Caco-2 (cell line): ENCODE results near the gene MYOF. TPM values are rescaled to one million over a fixed set of nuclear protein-coding genes. Genes with fewer than 3 reads are reported as not detected.
A peak's percentile ranks its signal among the peaks of the same experiment; 100 is the strongest.

Experiments used
- BruUV-seq: library from RNA; stranded (reverse); fragments of 400-500 nt; replicated peaks from 2 replicates; lab custom pipeline; 2021; lab: Mats Ljungman, UMichigan
- CTCF ChIA-PET: fragments of 300-600 bp; sonication (Branson Sonifier 250); formaldehyde crosslinking; loops from one replicate; lab custom pipeline; 2022; ENCODE audit warnings: antibody characterized with exemption; lab: Charles Lee
- POLR2A ChIA-PET: fragments of 300-600 bp; sonication (Branson Sonifier 250); formaldehyde crosslinking; loops from one replicate; lab custom pipeline; 2022; ENCODE audit warnings: antibody characterized with exemption; lab: Charles Lee
- DNase-seq, 2 experiments: peaks; one replicate each; pipeline versions ENCODE4 v3.0.0 to v3.0.0-alpha.2; 2020 to 2022
- H3K27me3 ChIP-seq: replicated peaks from 2 replicates; pipeline ENCODE4 v1.6.0; 2011; ENCODE audit warnings: low read length; ENCODE audit not compliant: control insufficient read depth, insufficient read depth
- H3K36me3 ChIP-seq: 2 replicates; pipeline ENCODE4 v1.5.1; 2011; ENCODE audit warnings: low read length; ENCODE audit not compliant: control insufficient read depth, insufficient read depth
- H3K4me1 ChIP-seq: fragments of 250-450 bp; sonication (Bioruptor Pico); 2 replicates; pipeline ENCODE4 v1.5.1; 2020; ENCODE audit warnings: mild to moderate bottlenecking
- H3K4me3 ChIP-seq: 2 replicates; pipeline ENCODE4 v1.5.1; 2011; ENCODE audit warnings: low read depth, mild to moderate bottlenecking, control low read depth, low read length
- H3K9me3 ChIP-seq: fragments of 250-450 bp; sonication (Bioruptor Pico); 2 replicates; pipeline ENCODE4 v1.5.1; 2020; ENCODE audit warnings: mild to moderate bottlenecking, moderate library complexity
- H3K27ac Mint-ChIP-seq: one replicate; pipeline ENCODE4 v1.8.0; 2022; ENCODE audit warnings: mixed read lengths; ENCODE audit not compliant: unreplicated experiment
- H3K27me3 Mint-ChIP-seq: one replicate; pipeline ENCODE4 v1.8.0; 2022; ENCODE audit warnings: mixed read lengths; ENCODE audit not compliant: insufficient read depth, unreplicated experiment
- H3K36me3 Mint-ChIP-seq: one replicate; pipeline ENCODE4 v1.8.0; 2022; ENCODE audit warnings: mild to moderate bottlenecking, mixed read lengths; ENCODE audit not compliant: insufficient read depth, unreplicated experiment
- H3K4me1 Mint-ChIP-seq: one replicate; pipeline ENCODE4 v1.8.0; 2022; ENCODE audit warnings: low read depth, mixed read lengths; ENCODE audit not compliant: unreplicated experiment
- H3K4me3 Mint-ChIP-seq: one replicate; pipeline ENCODE4 v1.8.0; 2022; ENCODE audit warnings: mild to moderate bottlenecking, moderate library complexity, mixed read lengths; ENCODE audit not compliant: unreplicated experiment
- H3K9me3 Mint-ChIP-seq: one replicate; pipeline ENCODE4 v1.8.0; 2022; ENCODE audit warnings: mixed read lengths; ENCODE audit not compliant: unreplicated experiment
- CTCF ChIP-seq, 2 experiments: fragments of 200-600 bp in 1 of 2; IDR thresholded peaks; 1 replicate in 1 of 2; 2 replicates in 1 of 2; pipeline versions ENCODE4 v1.5.1 to v1.8.0; 2011 to 2022; ENCODE audit warnings: antibody characterized with exemption in 1 of 2, control low read depth in 1 of 2, inconsistent platforms in 1 of 2, low read depth in 1 of 2, low read length in 1 of 2, mild to moderate bottlenecking in 1 of 2, moderate library complexity in 1 of 2; ENCODE audit not compliant: insufficient read depth in 1 of 2, severe bottlenecking in 1 of 2, unreplicated experiment in 1 of 2
- intact Hi-C: fragments of 100-400 bp; cut with micrococcal nuclease; formaldehyde crosslinking; loops from one replicate; pipeline ENCODE4 v1.10.0; 2022; ENCODE audit not compliant: unreplicated experiment
- total RNA-seq: library from RNA; stranded (reverse); gene quantifications from 2 replicates; pipeline ENCODE4 v1.2.3, GENCODE V29; 2022

The MYOF gene
- total RNA-seq, 1 experiment from 2014 or later = 148 TPM

GRCh38 chr10:93516006-93516380, 33.9 kb upstream of the MYOF start:
- no peak overlapping the region for H3K4me3 ChIP-seq
- CTCF ChIA-PET = no interaction called here
- peaks cover 3% of the 10 kb centered on the region; the same call in 1 of the 2 replicates for H3K9me3 ChIP-seq
- H3K27me3 ChIP-seq = no peaks in the 10 kb centered on the region
- no peak for DNase-seq
- Mint-ChIP-seq H3K4me3 (no peak overlapping the region), H3K4me1 (no peaks in the 10 kb centered on the region), H3K27ac (no peak overlapping the region), H3K27me3 (no peaks in the 10 kb centered on the region), H3K36me3 (peaks cover 70% of the 10 kb centered on the region), H3K9me3 (no peaks in the 10 kb centered on the region)
- POLR2A ChIA-PET = no interaction called here
- BruUV-seq = no TSS peak
- intact Hi-C loops = no loop called here
- TF ChIP-seq CTCF (IDR thresholded peaks at IDR 0.05; ENCODE audit: insufficient read depth in 1 of 2, low read depth in 1 of 2, low read length in 1 of 2, severe bottlenecking in 1 of 2, unreplicated experiment in 1 of 2) = no peak
- peaks cover 5% of the 10 kb centered on the region for H3K36me3 ChIP-seq
- no peaks in the 10 kb centered on the region for H3K4me1 ChIP-seq

GRCh38 chr10:93515071-93516005, 33.2 kb upstream of the MYOF start:
- peaks cover 72% of the 10 kb centered on the region for H3K36me3 Mint-ChIP-seq
- CTCF ChIA-PET = no interaction called here
- BruUV-seq = no TSS peak

GRCh38 chr10:93514521-93514920, 32.4 kb upstream of the MYOF start:
- no peak for TF ChIP-seq CTCF (IDR thresholded peaks at IDR 0.05; ENCODE audit: insufficient read depth in 1 of 2, low read depth in 1 of 2, low read length in 1 of 2, severe bottlenecking in 1 of 2, unreplicated experiment in 1 of 2)
- BruUV-seq = no TSS peak
- H3K4me1 ChIP-seq = no peaks in the 10 kb centered on the region; the same call in 1 of the 2 replicates
- DNase-seq = no peak
- intact Hi-C loops = no loop called here
- no peak overlapping the region for H3K4me3 ChIP-seq
- no peaks in the 10 kb centered on the region for H3K27me3 Mint-ChIP-seq
- no peaks in the 10 kb centered on the region for H3K27me3 ChIP-seq
- H3K27ac Mint-ChIP-seq = peak overlapping the region; percentile 42
- 0 out of 2 replicates have a peak, but pooled peaks cover 3% of the 10 kb centered on the region for H3K9me3 ChIP-seq
- POLR2A ChIA-PET = no interaction called here
- H3K4me3 Mint-ChIP-seq = no peak overlapping the region
- CTCF ChIA-PET = no interaction called here
- H3K4me1 Mint-ChIP-seq = peaks cover 7% of the 10 kb centered on the region
- H3K36me3 ChIP-seq = peaks cover 2% of the 10 kb centered on the region
- peaks cover 71% of the 10 kb centered on the region for H3K36me3 Mint-ChIP-seq
- no peaks in the 10 kb centered on the region for H3K9me3 Mint-ChIP-seq

More at GRCh38 chr10:93515071-93516005, 33.2 kb upstream of the MYOF start:
- no peak for TF ChIP-seq CTCF (IDR thresholded peaks at IDR 0.05; ENCODE audit: insufficient read depth in 1 of 2, low read depth in 1 of 2, low read length in 1 of 2, severe bottlenecking in 1 of 2, unreplicated experiment in 1 of 2)
- H3K9me3 ChIP-seq = peaks cover 3% of the 10 kb centered on the region; the same call in 1 of the 2 replicates
- no peaks in the 10 kb centered on the region for H3K27me3 ChIP-seq
- POLR2A ChIA-PET = no interaction called here
- intact Hi-C loops = no loop called here
- peaks cover 5% of the 10 kb centered on the region for H3K36me3 ChIP-seq
- Mint-ChIP-seq H3K27ac (no peak overlapping the region), H3K9me3 (no peaks in the 10 kb centered on the region), H3K4me1 (peaks cover 3% of the 10 kb centered on the region), H3K27me3 (no peaks in the 10 kb centered on the region), H3K4me3 (no peak overlapping the region)
- H3K4me3 ChIP-seq = no peak overlapping the region
- no peak for DNase-seq
- H3K4me1 ChIP-seq = no peaks in the 10 kb centered on the region
